HG03521 (cell line): ENCODE results near the gene SALL3.

Source experiments
- ATAC-seq: cut with Tn5 transposase; IDR thresholded peaks from one replicate; pipeline ENCODE4 v1.9.1; 2021; ENCODE audit warnings: mild to moderate bottlenecking, moderate library complexity; ENCODE audit not compliant: unreplicated experiment

Gene SALL3

GRCh38 chr18:79000997-79001396 lies 21.4 kb downstream of the SALL3 start:
- no peak for ATAC-seq

GRCh38 chr18:79005653-79006052 lies 26.0 kb downstream of the SALL3 start:
- ATAC-seq = no peak

- ATAC-seq = no peak
Observed at GRCh38 chr18:79006106-79006795, 26.6 kb downstream of the SALL3 start.

GRCh38 chr18:79007440-79007839 lies 27.8 kb downstream of the SALL3 start:
- ATAC-seq = no peak

- no peak for ATAC-seq
Observed at GRCh38 chr18:79008356-79008940, 28.8 kb downstream of the SALL3 start.

GRCh38 chr18:79010802-79011201 lies 31.2 kb downstream of the SALL3 start:
- ATAC-seq = no peak

GRCh38 chr18:79011300-79011870 lies 31.8 kb downstream of the SALL3 start:
- no peak for ATAC-seq

- ATAC-seq = no peak
Observed at GRCh38 chr18:79013869-79014268, 34.3 kb downstream of the SALL3 start.

GRCh38 chr18:79018911-79019310 lies 39.3 kb downstream of the SALL3 start:
- ATAC-seq = no peak

GRCh38 chr18:79019881-79020280 lies 40.3 kb downstream of the SALL3 start:
- ATAC-seq = no peak

- ATAC-seq = no peak
Observed at GRCh38 chr18:79022603-79023002, 43.0 kb downstream of the SALL3 start.

GRCh38 chr18:79026491-79026890 lies 46.9 kb downstream of the SALL3 start:
- ATAC-seq = no peak

- no peak for ATAC-seq
Observed at GRCh38 chr18:79030680-79031079, 51.1 kb downstream of the SALL3 start.

GRCh38 chr18:79042276-79042675 lies 62.7 kb downstream of the SALL3 start:
- ATAC-seq = no peak

GRCh38 chr18:79043288-79043687 lies 63.7 kb downstream of the SALL3 start:
- no peak for ATAC-seq

GRCh38 chr18:79046522-79046921 lies 66.9 kb downstream of the SALL3 start:
- ATAC-seq = no peak

- no peak for ATAC-seq
Observed at GRCh38 chr18:79047556-79048244, 68.1 kb downstream of the SALL3 start.

- ATAC-seq = no peak
Observed at GRCh38 chr18:79048245-79048632, 68.6 kb downstream of the SALL3 start.

GRCh38 chr18:79049506-79049905 lies 69.9 kb downstream of the SALL3 start:
- ATAC-seq = no peak
